Loucy (cell line): ENCODE data around the gene MTPN.

Experiments used
- H2AFZ ChIP-seq: fragments of 200-600 bp; sonication (generic); 2 replicates; pipeline ENCODE4 v1.6.0; 2016; ENCODE audit warnings: antibody characterized with exemption, mild to moderate bottlenecking, low read length, moderate library complexity
- H3F3A ChIP-seq: fragments of 200-600 bp; 2 replicates; pipeline ENCODE4 v1.6.0; 2016; ENCODE audit warnings: antibody characterized with exemption, low read depth, mild to moderate bottlenecking
- H3K27me3 ChIP-seq: fragments of 200-600 bp; sonication (generic); 2 replicates; pipeline ENCODE4 v1.6.1; 2014; ENCODE audit warnings: low read length, mild to moderate bottlenecking; ENCODE audit not compliant: insufficient read depth, poor library complexity, severe bottlenecking
- H3K36me3 ChIP-seq: fragments of 200-600 bp; sonication (generic); 2 replicates; pipeline ENCODE4 v1.6.1; 2016; ENCODE audit warnings: low read length; ENCODE audit not compliant: insufficient read depth
- H3K4me1 ChIP-seq: fragments of 200-600 bp; sonication (generic); 2 replicates; pipeline ENCODE4 v1.5.1; 2014; ENCODE audit warnings: low read length, mild to moderate bottlenecking; ENCODE audit not compliant: insufficient read depth, poor library complexity, severe bottlenecking
- H3K4me2 ChIP-seq: fragments of 200-600 bp; sonication (generic); 2 replicates; pipeline ENCODE4 v1.6.0; 2014; ENCODE audit warnings: antibody characterized with exemption, low read length, low read depth, mild to moderate bottlenecking; ENCODE audit not compliant: poor library complexity, severe bottlenecking
- H3K4me3 ChIP-seq: fragments of 200-600 bp; sonication (generic); 2 replicates; pipeline ENCODE4 v1.5.1; 2014; ENCODE audit warnings: low read length, mild to moderate bottlenecking, mixed read lengths; ENCODE audit not compliant: poor library complexity, severe bottlenecking
- H3K79me2 ChIP-seq: fragments of 200-600 bp; sonication (generic); 2 replicates; pipeline ENCODE4 v1.6.1; 2014; ENCODE audit warnings: low read length; ENCODE audit not compliant: insufficient read depth
- H3K9ac ChIP-seq: fragments of 200-600 bp; sonication (generic); 2 replicates; pipeline ENCODE4 v1.6.0; 2014; ENCODE audit warnings: mild to moderate bottlenecking, low read depth, low read length, moderate library complexity; ENCODE audit not compliant: poor library complexity, severe bottlenecking
- H3K9me2 ChIP-seq: fragments of 200-600 bp; sonication (generic); replicated peaks from 2 replicates; pipeline ENCODE4 v1.6.1; 2016; ENCODE audit warnings: low read depth, low read length, mixed read lengths
- H3K9me3 ChIP-seq: fragments of 200-600 bp; sonication (generic); 2 replicates; pipeline ENCODE4 v1.6.1; 2014; ENCODE audit warnings: mild to moderate bottlenecking, antibody characterized with exemption, low read length, low read depth; ENCODE audit not compliant: insufficient read depth
- H4K20me1 ChIP-seq: fragments of 200-600 bp; sonication (generic); 2 replicates; pipeline ENCODE4 v1.6.0; 2014; ENCODE audit warnings: antibody characterized with exemption, low read length, mild to moderate bottlenecking; ENCODE audit not compliant: insufficient read depth, poor library complexity, severe bottlenecking
- CTCF ChIP-seq: fragments of 200-600 bp; sonication (generic); conservative IDR thresholded peaks from 2 replicates; pipeline ENCODE4 v1.5.1; 2014; ENCODE audit warnings: mild to moderate bottlenecking, antibody characterized with exemption, low read length
- EZH2phosphoT487 ChIP-seq: fragments of 200-600 bp; IDR thresholded peaks from 2 replicates; pipeline ENCODE4 v1.6.1; 2018; ENCODE audit warnings: antibody characterized with exemption, mild to moderate bottlenecking, moderate library complexity, borderline replicate concordance

Gene MTPN

GRCh38 chr7:135898226-135898625 lies 78.9 kb downstream of the MTPN start:
- no peak overlapping the region for H3K4me2 ChIP-seq
- H2AFZ ChIP-seq = no peak overlapping the region
- no peaks in the 10 kb centered on the region for H3K36me3 ChIP-seq
- H3K79me2 ChIP-seq = no peaks in the 10 kb centered on the region
- TF ChIP-seq CTCF = no peak
- TF ChIP-seq EZH2phosphoT487 = no peak
- no peaks in the 10 kb centered on the region for H3K9me3 ChIP-seq
- no peaks in the 10 kb centered on the region for H3K9me2 ChIP-seq
- no peaks in the 10 kb centered on the region for H4K20me1 ChIP-seq
- no peak overlapping the region for H3K4me3 ChIP-seq
- no peaks in the 10 kb centered on the region for H3K4me1 ChIP-seq
- no peaks in the 10 kb centered on the region for H3K27me3 ChIP-seq
- no peak overlapping the region for H3K9ac ChIP-seq
- no peaks in the 10 kb centered on the region for H3F3A ChIP-seq

GRCh38 chr7:135894816-135895215 lies 82.3 kb downstream of the MTPN start:
- Histone ChIP-seq H3K9ac (no peak overlapping the region), H3K4me3 (no peak overlapping the region)

GRCh38 chr7:135889823-135890222 lies 87.3 kb downstream of the MTPN start:
- Histone ChIP-seq H3K4me3 (no peak overlapping the region), H3K27me3 (peaks cover 45% of the 10 kb centered on the region), H3F3A (no peaks in the 10 kb centered on the region), H3K4me2 (no peak overlapping the region), H3K4me1 (no peaks in the 10 kb centered on the region), H3K79me2 (no peaks in the 10 kb centered on the region), H3K9me2 (no peaks in the 10 kb centered on the region), H3K9ac (no peak overlapping the region), H3K36me3 (no peaks in the 10 kb centered on the region), H3K9me3 (no peaks in the 10 kb centered on the region), H4K20me1 (no peaks in the 10 kb centered on the region), H2AFZ (no peak overlapping the region)
- TF ChIP-seq EZH2phosphoT487 = no peak

More at GRCh38 chr7:135894816-135895215, 82.3 kb downstream of the MTPN start:
- H3F3A ChIP-seq = no peaks in the 10 kb centered on the region
- H3K4me2 ChIP-seq = no peak overlapping the region
- no peaks in the 10 kb centered on the region for H3K9me2 ChIP-seq
- no peaks in the 10 kb centered on the region for H3K9me3 ChIP-seq
- no peaks in the 10 kb centered on the region for H3K79me2 ChIP-seq
- H3K4me1 ChIP-seq = no peaks in the 10 kb centered on the region
- peaks cover 10% of the 10 kb centered on the region for H3K27me3 ChIP-seq
- no peak overlapping the region for H2AFZ ChIP-seq
- H3K36me3 ChIP-seq = no peaks in the 10 kb centered on the region
- no peak for TF ChIP-seq CTCF
- no peak for TF ChIP-seq EZH2phosphoT487
- H4K20me1 ChIP-seq = no peaks in the 10 kb centered on the region

GRCh38 chr7:135888740-135889139 lies 88.4 kb downstream of the MTPN start:
- Histone ChIP-seq H3K36me3 (no peaks in the 10 kb centered on the region), H3K4me1 (no peaks in the 10 kb centered on the region), H3F3A (no peaks in the 10 kb centered on the region), H3K9me2 (no peaks in the 10 kb centered on the region), H3K4me3 (no peak overlapping the region), H3K4me2 (no peak overlapping the region), H3K27me3 (peaks cover 54% of the 10 kb centered on the region), H3K79me2 (no peaks in the 10 kb centered on the region), H4K20me1 (no peaks in the 10 kb centered on the region), H3K9ac (no peak overlapping the region), H2AFZ (no peak overlapping the region), H3K9me3 (no peaks in the 10 kb centered on the region)
- no peak for TF ChIP-seq CTCF
- no peak for TF ChIP-seq EZH2phosphoT487
